Transverse colon (tissue), 4 donors: ENCODE measurements around the gene DNMBP. TPM values are rescaled to one million over a fixed set of nuclear protein-coding genes. Genes with fewer than 3 reads are reported as not detected.

ENCODE experiments used
- DNase-seq: peaks from one replicate; pipeline ENCODE4 v3.0.0-alpha.2; 2019
- H3K27ac ChIP-seq, 4 donors: fragments of 200-600 bp; sonication (generic); 2 replicates each; pipeline ENCODE4 v1.5.1; 2016 to 2018; ENCODE audit warnings: inconsistent platforms in 4 of 4
- H3K27me3 ChIP-seq: fragments of 200-600 bp; sonication (generic); 2 replicates; pipeline ENCODE4 v1.5.1; 2017; ENCODE audit warnings: inconsistent platforms
- H3K36me3 ChIP-seq, 4 donors: fragments of 200-600 bp; sonication (generic); 2 replicates each; pipeline ENCODE4 v1.5.1; 2017 to 2019; ENCODE audit warnings: inconsistent platforms in 4 of 4
- H3K4me1 ChIP-seq, 4 donors: fragments of 200-600 bp; sonication (generic); 2 replicates each; pipeline ENCODE4 v1.5.1; 2017 to 2020; ENCODE audit warnings: inconsistent platforms in 4 of 4
- H3K4me3 ChIP-seq, 4 donors: fragments of 200-600 bp; sonication (generic); 1 replicate in 1 of 4; 2 replicates in 3 of 4; pipeline versions ENCODE4 v1.5.1 to v1.6.1; 2017 to 2019; ENCODE audit warnings: inconsistent platforms in 4 of 4
- H3K9me3 ChIP-seq, 2 donors: fragments of 200-600 bp; sonication (generic); 2 replicates each; pipeline ENCODE4 v1.5.1; 2017 to 2019; ENCODE audit warnings: inconsistent platforms in 2 of 2
- EP300 ChIP-seq: sonication (generic); formaldehyde crosslinking; IDR thresholded peaks from one replicate; pipeline ENCODE4 v1.6.1; 2017; ENCODE audit warnings: antibody characterized with exemption, low read depth
- POLR2A ChIP-seq: fragments of 450-650 bp; IDR thresholded peaks from one replicate; pipeline ENCODE4 v1.6.1; 2016; ENCODE audit warnings: antibody characterized with exemption, mild to moderate bottlenecking, moderate library complexity
- POLR2AphosphoS5 ChIP-seq, 3 donors: sonication (generic); formaldehyde crosslinking; IDR thresholded peaks; one replicate each; pipeline ENCODE4 v1.6.1; 2016; ENCODE audit warnings: antibody characterized with exemption in 3 of 3
- WGBS, 2 donors: methylation state at CpG; one replicate each; pipeline ENCODE4 v1.1.5; 2018; ENCODE audit warnings: low coverage in 1 of 2; 5-methylcytosine and 5-hydroxymethylcytosine counted together
- in situ Hi-C, 4 donors: fragments of 200-750 bp; cut with MboI; loops; one replicate each; pipeline versions ENCODE4 v1.15.0 to v1.15.1; 2017; ENCODE audit warnings: low sequenced_read_pairs in 3 of 4, low pct_ligation_motif_present in 1 of 4, low pct_unique_long_range_greater_than_20kb in 1 of 4
- intact Hi-C: fragments of 100-400 bp; cut with DNase I; formaldehyde crosslinking; loops from one replicate; pipeline ENCODE4 v1.15.1; 2023; ENCODE audit warnings: low total_unique reads
- total RNA-seq, 4 donors: library from RNA; depleted of rRNA; stranded (reverse); fragments of >200 nt; gene quantifications; one replicate each; pipeline ENCODE4 v1.1.0, GENCODE V29; 2016
- TF ChIP-seq, protein P1 (sequence below), 5 experiments: fragments of 200-600 bp in 3 of 5; fragments of 450-650 bp in 2 of 5; sonication (generic) in 3 of 5; IDR thresholded peaks; 1 replicate in 2 of 5; 2 replicates in 3 of 5; pipeline ENCODE4 v1.5.1; 2016 to 2017; ENCODE audit warnings: antibody characterized with exemption in 5 of 5, inconsistent platforms in 3 of 5, mild to moderate bottlenecking in 2 of 5, moderate library complexity in 1 of 5

Gene DNMBP
- total RNA-seq, 4 donors from 2014 or later, result 38.5 to 68.5 (median 48.0) TPM

DNA sequence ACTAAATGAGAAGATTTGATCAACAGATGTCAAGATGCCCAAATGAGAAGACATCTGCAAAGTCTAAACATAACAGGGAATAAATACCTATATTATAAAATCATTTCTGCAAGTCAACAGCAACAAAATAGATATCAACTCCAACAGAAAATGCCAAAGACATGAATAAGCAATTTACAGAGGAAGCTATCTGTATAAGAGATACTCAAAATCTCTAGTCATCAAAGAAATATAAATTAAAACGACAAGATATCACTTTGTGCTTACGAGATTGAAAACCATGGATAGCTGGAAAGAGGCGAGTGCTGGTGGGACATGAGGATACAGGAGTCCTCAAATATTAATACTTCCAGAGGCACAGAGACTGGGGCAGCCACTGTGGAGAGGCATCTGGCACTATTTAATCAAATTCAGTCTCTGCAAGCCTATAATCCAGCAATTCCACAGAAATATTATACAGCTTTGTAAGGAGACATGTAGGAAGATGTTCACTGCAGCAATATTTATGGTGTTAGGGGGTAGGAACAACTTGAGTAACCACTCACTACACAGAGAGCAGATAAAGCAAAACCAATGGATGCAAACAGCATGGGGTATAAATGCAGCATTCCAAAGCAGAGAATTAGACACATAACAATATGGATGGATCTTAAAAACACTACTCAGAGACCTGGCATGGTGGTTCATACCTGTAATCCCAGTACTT, 4.8 kb downstream of the DNMBP start:
- in situ Hi-C loops, result no loop called here
- no peaks in the 10 kb centered on the region for H3K36me3 ChIP-seq
- no peak for DNase-seq
- 67 to 88% methylated on average over 1 to 3 of the region's 3 CpGs for WGBS, 2 donors
- TF ChIP-seq POLR2A (no peak), POLR2AphosphoS5 (IDR thresholded peaks at IDR 0.05) (no peak), EP300 (no peak)
- no peaks in the 10 kb centered on the region for H3K9me3 ChIP-seq
- intact Hi-C loops, result no loop called here
- peak overlapping the region; percentile 66 to 85 (median 84) for H3K27ac ChIP-seq
- H3K27me3 ChIP-seq, result no peaks in the 10 kb centered on the region
- peaks cover 9 to 43% (median 35%) of the 10 kb centered on the region in 4 donors for H3K4me1 ChIP-seq
- H3K4me3 ChIP-seq, result no peak overlapping the region

DNA sequence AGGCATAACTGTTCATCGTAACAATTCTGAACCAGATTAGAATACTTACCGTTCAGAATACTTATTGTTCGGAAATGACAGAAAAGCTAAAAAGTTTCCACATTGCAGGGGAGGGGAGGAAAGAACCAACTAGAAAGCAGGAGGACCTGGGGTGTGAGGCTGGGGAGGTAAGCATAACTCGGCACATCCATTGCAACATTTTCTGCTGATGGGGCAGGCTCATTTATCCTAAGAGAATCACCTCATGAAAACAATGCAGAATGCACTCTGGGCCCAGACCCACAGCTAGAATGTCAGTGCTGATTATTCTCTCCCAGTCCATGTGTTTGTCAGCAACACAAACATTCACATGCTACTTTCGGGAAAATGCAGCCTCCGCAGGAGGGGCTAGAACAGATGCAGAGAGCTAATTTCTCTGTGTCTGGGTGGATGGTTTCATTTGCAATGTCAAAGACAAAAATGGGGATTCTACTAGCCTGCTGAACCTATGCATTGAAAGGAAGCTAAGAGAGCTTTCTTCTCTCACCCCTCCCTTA, 9.6 kb downstream of the DNMBP start:
- in situ Hi-C loops (no loop called here), intact Hi-C loops (no loop called here)
- Histone ChIP-seq H3K9me3 (no peaks in the 10 kb centered on the region), H3K36me3 (no peaks in the 10 kb centered on the region), H3K4me1 (peaks cover 3 to 40% (median 25%) of the 10 kb centered on the region in 4 donors), H3K4me3 (no peak overlapping the region), H3K27ac (peak overlapping the region; percentile 35 to 54 (median 46)), H3K27me3 (no peaks in the 10 kb centered on the region)
- TF ChIP-seq POLR2AphosphoS5 (IDR thresholded peaks at IDR 0.05) (no peak), EP300 (no peak)
- 70 to 83% methylated on average over 6 of the region's 6 CpGs for WGBS, 2 donors
- no peak for DNase-seq

DNA sequence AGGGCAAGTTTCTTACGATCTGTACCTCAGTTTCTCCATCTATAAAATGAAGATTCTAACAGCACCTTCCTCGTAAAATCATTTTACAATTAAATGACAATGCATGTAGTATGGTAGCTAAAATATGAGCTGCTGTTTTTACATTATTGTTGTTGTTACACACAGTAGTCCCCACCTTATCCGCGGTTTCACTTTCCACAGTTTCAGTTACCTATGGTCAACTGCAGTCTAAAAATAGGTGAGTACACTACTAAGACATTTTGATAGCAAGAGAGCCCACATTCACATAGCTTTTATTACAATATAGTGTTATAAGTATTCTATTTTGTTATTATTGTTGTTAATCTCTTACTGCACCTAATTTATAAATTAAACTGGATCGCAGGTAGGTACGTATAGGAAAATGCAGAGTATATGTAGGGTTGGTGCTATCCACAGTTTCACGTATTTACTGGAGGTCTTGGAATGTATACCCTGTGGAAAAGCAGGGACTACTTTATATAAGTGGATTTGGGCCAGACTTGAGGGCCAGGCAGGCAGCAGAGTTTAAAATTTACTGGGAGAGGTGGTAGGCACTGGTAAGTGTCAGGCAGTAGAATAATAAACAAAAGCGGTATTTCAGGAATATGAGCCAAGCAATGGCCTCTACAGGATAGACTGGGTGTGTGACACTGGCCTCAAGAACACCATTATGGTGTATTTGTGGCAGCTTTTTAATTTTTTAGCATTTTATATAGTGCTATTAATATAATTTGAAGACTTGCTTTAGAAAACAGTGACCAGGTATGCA, 10.2 kb downstream of the DNMBP start:
- WGBS, 2 donors, result 80 to 82% methylated on average over 6 to 8 of the region's 8 CpGs
- H3K36me3 ChIP-seq, result no peaks in the 10 kb centered on the region
- in situ Hi-C loops (no loop called here), intact Hi-C loops (no loop called here)
- no peaks in the 10 kb centered on the region for H3K9me3 ChIP-seq
- no peak for DNase-seq
- H3K27ac ChIP-seq, result peak overlapping the region; percentile 35 to 54 (median 46)
- TF ChIP-seq POLR2A, result no peak
- H3K4me1 ChIP-seq, result peaks cover 3 to 45% (median 26%) of the 10 kb centered on the region in 4 donors
- no peak overlapping the region for H3K4me3 ChIP-seq
- H3K27me3 ChIP-seq, result no peaks in the 10 kb centered on the region

DNA sequence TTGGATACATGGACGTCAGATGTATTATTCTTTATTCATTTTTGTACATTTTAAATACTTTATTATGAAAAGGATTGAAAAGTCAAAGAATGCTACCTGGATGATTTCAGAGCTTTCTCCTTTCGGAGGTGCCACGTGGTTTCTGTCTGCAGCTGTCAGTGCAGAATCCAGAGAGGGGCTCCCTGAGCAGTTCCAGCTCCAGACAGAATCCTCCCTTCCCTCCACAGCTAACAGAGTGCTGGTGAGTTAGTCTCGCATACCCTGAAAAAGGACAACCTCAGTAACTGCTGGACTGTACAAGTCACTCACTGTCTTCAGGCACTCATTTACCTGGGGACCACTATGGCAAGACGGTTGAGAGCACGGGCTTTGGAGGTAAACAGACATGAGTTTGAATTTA, 10.9 kb downstream of the DNMBP start:
- in situ Hi-C loops, result no loop called here
- WGBS, 2 donors, result 70 to 75% methylated on average over 6 of the region's 6 CpGs
- Histone ChIP-seq H3K36me3 (no peaks in the 10 kb centered on the region), H3K27ac (peak overlapping the region in 3 of 4 donors; percentile 35 to 54 (median 52)), H3K4me3 (no peak overlapping the region), H3K27me3 (no peaks in the 10 kb centered on the region), H3K9me3 (no peaks in the 10 kb centered on the region), H3K4me1 (peaks cover 3 to 51% (median 29%) of the 10 kb centered on the region in 4 donors)
- TF ChIP-seq, protein P1, sequence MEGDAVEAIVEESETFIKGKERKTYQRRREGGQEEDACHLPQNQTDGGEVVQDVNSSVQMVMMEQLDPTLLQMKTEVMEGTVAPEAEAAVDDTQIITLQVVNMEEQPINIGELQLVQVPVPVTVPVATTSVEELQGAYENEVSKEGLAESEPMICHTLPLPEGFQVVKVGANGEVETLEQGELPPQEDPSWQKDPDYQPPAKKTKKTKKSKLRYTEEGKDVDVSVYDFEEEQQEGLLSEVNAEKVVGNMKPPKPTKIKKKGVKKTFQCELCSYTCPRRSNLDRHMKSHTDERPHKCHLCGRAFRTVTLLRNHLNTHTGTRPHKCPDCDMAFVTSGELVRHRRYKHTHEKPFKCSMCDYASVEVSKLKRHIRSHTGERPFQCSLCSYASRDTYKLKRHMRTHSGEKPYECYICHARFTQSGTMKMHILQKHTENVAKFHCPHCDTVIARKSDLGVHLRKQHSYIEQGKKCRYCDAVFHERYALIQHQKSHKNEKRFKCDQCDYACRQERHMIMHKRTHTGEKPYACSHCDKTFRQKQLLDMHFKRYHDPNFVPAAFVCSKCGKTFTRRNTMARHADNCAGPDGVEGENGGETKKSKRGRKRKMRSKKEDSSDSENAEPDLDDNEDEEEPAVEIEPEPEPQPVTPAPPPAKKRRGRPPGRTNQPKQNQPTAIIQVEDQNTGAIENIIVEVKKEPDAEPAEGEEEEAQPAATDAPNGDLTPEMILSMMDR (IDR thresholded peaks at IDR 0.05), result no peak
- TF ChIP-seq POLR2AphosphoS5 (IDR thresholded peaks at IDR 0.05) (no peak), POLR2A (no peak), EP300 (no peak)
- intact Hi-C loops, result no loop called here
- no peak for DNase-seq

DNA sequence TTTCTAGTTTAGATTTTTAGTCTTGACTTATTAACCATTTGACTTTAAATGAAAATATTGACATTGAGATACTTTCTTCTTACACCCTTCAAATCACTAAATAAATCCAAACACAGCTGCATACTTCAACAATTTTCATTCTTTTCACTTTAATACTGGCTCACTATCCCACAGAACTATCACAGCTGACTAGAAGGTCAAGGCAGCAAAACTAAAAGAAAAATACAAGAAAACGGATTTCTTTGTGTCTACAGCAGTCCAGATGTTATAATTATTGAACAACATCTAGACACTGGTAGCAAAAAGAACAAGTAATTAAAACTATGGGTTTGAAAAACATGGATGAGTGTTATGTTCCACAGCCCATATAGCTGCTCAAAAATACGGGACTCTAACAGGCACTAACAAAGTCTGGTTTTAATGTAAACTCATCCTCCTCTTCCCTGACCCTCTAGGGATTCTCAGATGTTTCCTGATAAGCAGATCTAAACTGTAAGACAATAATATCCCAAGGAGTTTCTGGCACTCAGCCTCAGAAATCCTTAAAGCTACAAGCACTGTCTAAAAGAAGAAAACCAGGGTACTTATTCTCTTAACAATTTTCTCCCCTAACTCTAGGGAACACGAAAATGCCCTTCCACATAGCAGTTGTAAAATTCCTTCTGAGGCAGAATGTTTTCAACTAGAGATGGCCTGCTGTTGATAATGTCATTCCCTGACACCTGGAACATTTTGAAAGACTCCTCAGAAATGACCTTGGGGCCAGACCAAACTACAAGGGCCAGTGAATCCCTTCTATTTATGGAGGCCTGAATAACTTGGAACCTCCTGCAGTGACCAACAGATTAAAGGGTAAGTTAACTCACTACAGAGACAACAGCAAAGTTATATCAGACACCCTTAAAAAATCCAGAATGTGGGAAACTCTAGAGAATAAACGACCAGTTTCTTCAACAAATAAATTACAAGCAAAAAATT, 12.8 kb downstream of the DNMBP start:
- TF ChIP-seq POLR2A (no peak), EP300 (no peak), POLR2AphosphoS5 (IDR thresholded peaks at IDR 0.05) (no peak)
- TF ChIP-seq, protein P1 (IDR thresholded peaks at IDR 0.05), result no peak
- WGBS, 2 donors, result 23 to 30% methylated on average over 3 to 4 of the region's 4 CpGs
- H3K27ac ChIP-seq, result peak overlapping the region; percentile 15 to 63 (median 53)

More for the DNA sequence above, 12.8 kb downstream of the DNMBP start:
- H3K4me1 ChIP-seq, result peaks cover 3 to 56% (median 34%) of the 10 kb centered on the region in 4 donors
- no peak overlapping the region for H3K4me3 ChIP-seq
- DNase-seq, result no peak
- H3K36me3 ChIP-seq, result no peaks in the 10 kb centered on the region
- H3K27me3 ChIP-seq, result no peaks in the 10 kb centered on the region
- in situ Hi-C loops, result no loop called here
- intact Hi-C loops, result no loop called here
- no peaks in the 10 kb centered on the region for H3K9me3 ChIP-seq
